A673 (cell line): ENCODE results near the gene NPB.

Source experiments
- CTCF ChIP-seq: fragments of 300-800, 200-600 bp; sonication (generic); conservative IDR thresholded peaks from 2 replicates; pipeline ENCODE4 v1.5.1; 2017; ENCODE audit warnings: low read depth, mild to moderate bottlenecking, antibody characterized with exemption, low read length, moderate library complexity, mixed read lengths
- EZH2 ChIP-seq: fragments of 200-600 bp; sonication (generic); IDR thresholded peaks from 2 replicates; pipeline ENCODE4 v1.6.1; 2017; ENCODE audit warnings: borderline replicate concordance, low read depth, mild to moderate bottlenecking, mixed read lengths, antibody characterized with exemption, low read length; ENCODE audit not compliant: poor library complexity, severe bottlenecking

- TF ChIP-seq CTCF (no peak), EZH2 (no peak)
These were observed 37.9 kb downstream of the NPB start for GRCh38 chr17:81939881-81940385.
